HG03378 (cell line): Measurements from ENCODE around the gene PTH1R.
A peak's percentile ranks its signal among the peaks of the same experiment; 100 is the strongest.

Experiments used
- ATAC-seq: cut with Tn5 transposase; IDR thresholded peaks from one replicate; pipeline ENCODE4 v1.9.1; 2021; ENCODE audit warnings: mild to moderate bottlenecking, moderate library complexity; ENCODE audit not compliant: unreplicated experiment

Gene PTH1R

GRCh38 chr3:46926871-46927717 is 49.6 kb downstream of the PTH1R start:
- peak; percentile 41 for ATAC-seq

- ATAC-seq = no peak
These were observed 50.2 kb downstream of the PTH1R start for GRCh38 chr3:46927718-46928073.

GRCh38 chr3:46928282-46928681 is 50.8 kb downstream of the PTH1R start:
- ATAC-seq = no peak

GRCh38 chr3:46929324-46929723 is 51.8 kb downstream of the PTH1R start:
- no peak for ATAC-seq

- no peak for ATAC-seq
These were observed 52.8 kb downstream of the PTH1R start for GRCh38 chr3:46930166-46930944.

- no peak for ATAC-seq
These were observed 53.5 kb downstream of the PTH1R start for GRCh38 chr3:46930945-46931403.

- no peak for ATAC-seq
These were observed 54.3 kb downstream of the PTH1R start for GRCh38 chr3:46931631-46932331.

- ATAC-seq = no peak
These were observed 55.1 kb downstream of the PTH1R start for GRCh38 chr3:46932455-46933225.

- ATAC-seq = no peak
These were observed 55.7 kb downstream of the PTH1R start for GRCh38 chr3:46933261-46933660.

- no peak for ATAC-seq
These were observed 56.6 kb downstream of the PTH1R start for GRCh38 chr3:46934072-46934471.

- no peak for ATAC-seq
These were observed 57.1 kb downstream of the PTH1R start for GRCh38 chr3:46934498-46935167.

GRCh38 chr3:46935168-46935858 is 57.8 kb downstream of the PTH1R start:
- no peak for ATAC-seq

GRCh38 chr3:46935989-46936558 is 58.6 kb downstream of the PTH1R start:
- ATAC-seq = no peak

GRCh38 chr3:46936733-46937250 is 59.3 kb downstream of the PTH1R start:
- ATAC-seq = no peak

GRCh38 chr3:46938118-46938517 is 60.6 kb downstream of the PTH1R start:
- ATAC-seq = no peak

GRCh38 chr3:46939578-46940445 is 62.3 kb downstream of the PTH1R start:
- ATAC-seq = no peak

GRCh38 chr3:46942076-46942475 is 64.6 kb downstream of the PTH1R start:
- ATAC-seq = no peak
